SW 1271 (cell line): ENCODE results near the gene NPAS3.

Experiments
- DNase-seq, 2 experiments: peaks; one replicate each; lab custom pipeline; 2025; lab: John Stamatoyannopoulos, UW

NPAS3 gene

GRCh38 chr14:33642080-33642479 is 703.4 kb downstream of the NPAS3 start:
- no peak for DNase-seq

GRCh38 chr14:33642691-33643244 is 704.1 kb downstream of the NPAS3 start:
- no peak for DNase-seq

- no peak for DNase-seq
Measured at GRCh38 chr14:33643426-33644181, 704.9 kb downstream of the NPAS3 start.

GRCh38 chr14:33646692-33647260 is 708.1 kb downstream of the NPAS3 start:
- peak in 1 of 2 experiments; percentile 16 for DNase-seq

GRCh38 chr14:33647385-33647786 is 708.7 kb downstream of the NPAS3 start:
- peak; percentile 62 to 83 for DNase-seq

GRCh38 chr14:33650430-33650829 is 711.8 kb downstream of the NPAS3 start:
- DNase-seq: no peak

GRCh38 chr14:33652566-33653307 is 714.1 kb downstream of the NPAS3 start:
- no peak for DNase-seq

- no peak for DNase-seq
Measured at GRCh38 chr14:33653308-33653695, 714.6 kb downstream of the NPAS3 start.

- DNase-seq: no peak
Measured at GRCh38 chr14:33655421-33655820, 716.7 kb downstream of the NPAS3 start.

- no peak for DNase-seq
Measured at GRCh38 chr14:33657476-33657875, 718.8 kb downstream of the NPAS3 start.

- no peak for DNase-seq
Measured at GRCh38 chr14:33660248-33660647, 721.6 kb downstream of the NPAS3 start.

GRCh38 chr14:33661101-33661500 is 722.4 kb downstream of the NPAS3 start:
- no peak for DNase-seq

GRCh38 chr14:33668066-33668465 is 729.4 kb downstream of the NPAS3 start:
- DNase-seq: no peak

- no peak for DNase-seq
Measured at GRCh38 chr14:33669111-33669510, 730.4 kb downstream of the NPAS3 start.

- DNase-seq: no peak
Measured at GRCh38 chr14:33670235-33670634, 731.6 kb downstream of the NPAS3 start.

GRCh38 chr14:33671556-33671955 is 732.9 kb downstream of the NPAS3 start:
- DNase-seq: no peak

- no peak for DNase-seq
Measured at GRCh38 chr14:33674927-33675326, 736.2 kb downstream of the NPAS3 start.

GRCh38 chr14:33675415-33676130 is 736.9 kb downstream of the NPAS3 start:
- no peak for DNase-seq

GRCh38 chr14:33676135-33676566 is 737.5 kb downstream of the NPAS3 start:
- peak in 1 of 2 experiments; percentile 22 for DNase-seq

- DNase-seq: no peak
Measured at GRCh38 chr14:33676891-33677290, 738.2 kb downstream of the NPAS3 start.

- no peak for DNase-seq
Measured at GRCh38 chr14:33678005-33678404, 739.3 kb downstream of the NPAS3 start.

GRCh38 chr14:33679025-33679424 is 740.3 kb downstream of the NPAS3 start:
- no peak for DNase-seq
